Body of pancreas (tissue), 4 donors: ENCODE results near the gene ARHGEF37.

Experiments
- POLR2A ChIP-seq, 3 donors: fragments of 450-650 bp; IDR thresholded peaks; one replicate each; pipeline ENCODE4 v1.6.1; 2016; ENCODE audit warnings: antibody characterized with exemption in 3 of 3, mild to moderate bottlenecking in 2 of 3
- TF ChIP-seq, protein P1 (sequence below), 7 experiments: fragments of 450-650 bp in 4 of 7; fragments of 200-600 bp in 3 of 7; sonication (generic) in 3 of 7; IDR thresholded peaks; one replicate each; pipeline ENCODE4 v1.5.1; 2016 to 2019; ENCODE audit warnings: antibody characterized with exemption in 7 of 7

GRCh38 chr5:149638546-149639241 lies 57.4 kb downstream of the ARHGEF37 start:
- TF ChIP-seq, protein P1, sequence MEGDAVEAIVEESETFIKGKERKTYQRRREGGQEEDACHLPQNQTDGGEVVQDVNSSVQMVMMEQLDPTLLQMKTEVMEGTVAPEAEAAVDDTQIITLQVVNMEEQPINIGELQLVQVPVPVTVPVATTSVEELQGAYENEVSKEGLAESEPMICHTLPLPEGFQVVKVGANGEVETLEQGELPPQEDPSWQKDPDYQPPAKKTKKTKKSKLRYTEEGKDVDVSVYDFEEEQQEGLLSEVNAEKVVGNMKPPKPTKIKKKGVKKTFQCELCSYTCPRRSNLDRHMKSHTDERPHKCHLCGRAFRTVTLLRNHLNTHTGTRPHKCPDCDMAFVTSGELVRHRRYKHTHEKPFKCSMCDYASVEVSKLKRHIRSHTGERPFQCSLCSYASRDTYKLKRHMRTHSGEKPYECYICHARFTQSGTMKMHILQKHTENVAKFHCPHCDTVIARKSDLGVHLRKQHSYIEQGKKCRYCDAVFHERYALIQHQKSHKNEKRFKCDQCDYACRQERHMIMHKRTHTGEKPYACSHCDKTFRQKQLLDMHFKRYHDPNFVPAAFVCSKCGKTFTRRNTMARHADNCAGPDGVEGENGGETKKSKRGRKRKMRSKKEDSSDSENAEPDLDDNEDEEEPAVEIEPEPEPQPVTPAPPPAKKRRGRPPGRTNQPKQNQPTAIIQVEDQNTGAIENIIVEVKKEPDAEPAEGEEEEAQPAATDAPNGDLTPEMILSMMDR (IDR thresholded peaks at IDR 0.05), result no peak
- TF ChIP-seq POLR2A (IDR thresholded peaks at IDR 0.05), result no peak
